EL (cell line): ENCODE measurements around the gene FIGNL2.

Source experiments
- DNase-seq: peaks from one replicate; pipeline ENCODE4 v3.0.0-alpha.2; 2016

FIGNL2 gene

DNA sequence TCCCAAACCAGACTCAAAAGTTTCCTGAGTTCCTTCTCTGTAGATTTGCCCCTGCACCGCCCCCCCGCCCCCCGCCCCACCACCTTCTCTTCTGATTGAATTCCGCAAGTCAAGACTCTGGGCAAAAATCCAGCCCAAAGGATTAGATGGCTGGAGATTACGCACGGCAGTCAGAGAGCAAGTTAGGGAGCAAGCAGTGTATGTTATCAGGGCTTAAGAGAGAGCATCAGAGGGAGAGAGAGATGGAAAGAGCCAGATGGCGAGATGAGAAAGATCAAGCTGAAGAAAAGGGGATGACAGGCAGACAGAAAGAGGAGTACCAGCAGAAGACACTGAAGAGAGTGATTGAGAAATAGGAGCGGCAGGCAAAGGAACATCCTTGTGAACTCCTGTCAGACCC, 25.5 kb upstream of the FIGNL2 start:
- DNase-seq, result no peak

- DNase-seq, result no peak
These were observed 24.9 kb upstream of the FIGNL2 start for GRCh38 chr12:51873251-51873994.

GRCh38 chr12:51872689-51872981, 24.1 kb upstream of the FIGNL2 start:
- no peak for DNase-seq

- no peak for DNase-seq
These were observed 23.6 kb upstream of the FIGNL2 start for GRCh38 chr12:51871918-51872688.

DNA sequence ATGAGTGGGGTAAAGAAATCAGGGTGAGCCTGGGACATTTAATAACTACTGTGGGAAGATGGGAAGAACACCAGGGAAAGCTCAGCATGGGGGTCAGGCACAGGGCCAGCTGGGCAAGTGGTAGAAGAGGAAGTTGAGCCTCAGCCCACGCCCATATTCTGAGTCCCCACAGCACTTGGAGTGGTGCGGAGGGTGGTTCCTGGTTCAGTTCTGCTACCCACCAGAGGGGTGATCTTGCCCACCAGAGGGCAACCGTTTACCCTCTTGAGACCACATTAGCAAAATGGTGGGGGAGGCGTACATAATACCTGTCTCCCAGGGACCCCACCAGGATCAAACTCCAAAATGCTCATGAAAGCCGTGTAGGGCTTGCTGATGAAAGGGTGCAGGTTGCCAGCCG, 22.6 kb upstream of the FIGNL2 start:
- DNase-seq, result no peak

DNA sequence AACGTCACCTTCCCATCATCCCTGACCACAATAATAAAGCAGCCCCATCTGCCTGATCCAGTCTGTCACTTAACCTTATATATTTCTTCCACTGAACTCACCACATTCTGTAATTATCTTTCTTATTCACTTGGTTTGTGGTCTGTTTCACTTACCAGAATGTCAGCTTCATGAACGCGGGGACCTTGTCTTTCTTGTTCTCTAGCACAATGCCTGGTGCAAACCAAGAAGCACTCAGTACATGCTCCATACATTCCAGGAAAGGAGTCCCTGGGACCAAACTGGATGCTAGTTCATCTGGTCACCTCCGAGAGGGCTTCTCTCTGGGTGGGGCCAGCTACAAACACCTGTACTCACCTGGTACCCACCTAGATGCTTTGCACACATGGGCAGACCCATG, 22.0 kb upstream of the FIGNL2 start:
- no peak for DNase-seq

- no peak for DNase-seq
These were observed 21.4 kb upstream of the FIGNL2 start for GRCh38 chr12:51869931-51870330.

DNA sequence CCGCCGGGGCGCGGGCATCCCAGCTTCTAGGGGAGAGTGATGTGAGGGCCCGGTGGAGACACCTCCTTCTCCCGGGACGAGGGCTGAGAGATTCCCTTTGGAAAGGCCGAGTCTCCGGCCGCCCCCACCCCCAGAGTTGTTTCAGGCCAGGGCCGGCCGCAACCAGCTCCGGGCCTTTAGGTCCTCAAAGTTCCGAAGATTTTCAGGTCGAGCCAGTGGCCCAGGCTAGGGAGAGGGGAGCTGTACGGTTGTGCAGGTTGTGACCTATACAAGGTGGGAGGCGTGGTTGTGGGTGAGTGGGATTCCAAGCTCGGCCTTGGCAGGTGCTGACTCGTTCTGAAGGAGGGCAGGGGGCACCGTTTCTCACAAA, 21.0 kb upstream of the FIGNL2 start:
- DNase-seq, result no peak

GRCh38 chr12:51868821-51869495, 20.4 kb upstream of the FIGNL2 start:
- DNase-seq, result peak; percentile 37

- DNase-seq, result no peak
These were observed 19.4 kb upstream of the FIGNL2 start for GRCh38 chr12:51867796-51868428.

- DNase-seq, result no peak
These were observed 18.9 kb upstream of the FIGNL2 start for GRCh38 chr12:51867371-51867770.

DNA sequence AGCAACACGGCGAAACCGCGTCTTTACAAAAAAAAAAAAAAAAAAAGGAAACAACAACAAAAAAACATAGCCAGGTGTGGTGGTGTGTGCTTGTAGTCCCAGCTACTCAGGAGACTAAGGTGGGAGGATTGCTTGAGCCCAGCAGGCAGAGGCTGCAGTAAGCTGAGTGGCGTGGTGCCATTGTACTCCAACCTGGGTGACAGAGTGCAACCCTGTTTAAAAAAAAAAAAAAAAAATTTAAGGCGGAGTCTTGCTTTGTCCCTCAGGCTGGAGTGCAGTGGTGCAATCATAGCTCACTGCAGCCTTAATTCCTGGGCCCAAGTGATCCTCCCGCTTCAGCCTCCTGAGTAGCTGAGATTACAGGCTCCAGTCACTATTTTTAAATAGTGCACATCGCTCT, 18.2 kb upstream of the FIGNL2 start:
- no peak for DNase-seq

GRCh38 chr12:51866324-51866723, 17.8 kb upstream of the FIGNL2 start:
- DNase-seq, result no peak

DNA sequence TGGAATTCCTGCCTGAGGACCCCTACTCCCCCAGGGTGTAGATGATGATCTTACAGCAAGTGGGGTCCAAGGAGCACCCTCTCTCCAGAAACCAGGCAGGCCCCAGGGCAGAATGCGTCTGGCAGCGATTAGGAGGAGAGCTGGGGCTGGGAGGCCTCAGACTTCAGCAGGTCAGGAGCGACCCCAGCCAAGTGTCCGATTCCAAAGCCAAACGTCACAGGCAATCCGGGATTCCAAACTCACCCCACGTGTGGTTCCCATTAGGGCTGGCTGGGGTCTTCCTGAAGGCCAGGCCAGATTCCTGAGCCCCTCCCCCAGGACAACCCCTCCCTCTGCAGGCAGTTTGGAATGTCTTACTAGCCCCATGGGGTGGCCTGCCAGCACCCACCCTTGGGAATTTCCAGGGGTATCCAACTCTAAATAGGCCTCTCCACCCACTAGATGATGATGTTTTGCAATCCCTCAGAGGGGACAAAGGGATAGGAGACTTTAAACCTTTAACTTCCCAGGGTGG, 17.3 kb upstream of the FIGNL2 start:
- no peak for DNase-seq

GRCh38 chr12:51864833-51865670, 16.5 kb upstream of the FIGNL2 start:
- DNase-seq, result no peak

DNA sequence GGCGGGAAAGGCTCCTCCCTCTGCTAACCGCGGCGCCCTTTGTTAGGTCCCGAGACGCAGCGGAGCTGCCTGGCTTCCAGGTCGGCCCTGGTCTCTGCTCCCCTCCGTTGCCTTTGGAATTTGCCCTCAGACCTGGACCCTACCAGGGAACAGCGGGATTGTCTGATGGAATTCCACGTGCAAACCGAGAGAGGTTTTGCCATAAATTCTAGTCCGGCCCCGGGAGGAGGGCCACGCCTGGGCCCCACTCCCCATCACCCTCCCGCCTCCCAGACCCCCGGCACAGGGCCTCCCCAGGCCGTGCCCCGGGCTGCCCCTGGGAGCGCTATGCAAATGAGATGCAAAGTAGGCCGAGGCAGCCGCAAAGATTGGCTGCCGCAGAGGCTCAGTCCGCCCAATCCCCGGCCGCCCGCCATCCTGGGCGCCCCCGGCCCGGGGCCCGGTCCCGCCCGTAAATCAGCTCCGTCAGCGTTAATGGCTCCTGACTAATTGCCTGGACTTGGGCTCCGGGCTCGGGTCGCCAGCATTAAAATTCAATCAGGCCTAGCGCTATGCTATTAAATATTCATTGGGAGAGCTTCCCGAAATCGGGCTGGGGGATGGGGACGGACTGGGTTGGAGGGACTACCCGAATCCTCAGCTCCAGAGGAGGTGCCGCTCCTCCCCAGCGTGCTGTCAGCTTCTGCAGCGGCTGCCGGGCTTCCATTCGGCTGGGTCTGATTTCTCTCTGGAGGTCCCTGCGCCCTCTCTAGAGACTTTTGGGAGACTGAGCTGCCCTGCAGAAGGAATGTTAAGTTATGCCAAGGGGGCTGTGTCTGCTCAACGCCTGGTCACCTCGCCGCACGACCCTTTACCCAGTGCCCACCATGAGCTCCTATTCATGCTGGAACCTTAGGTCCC, 15.7 kb upstream of the FIGNL2 start:
- DNase-seq, result no peak

DNA sequence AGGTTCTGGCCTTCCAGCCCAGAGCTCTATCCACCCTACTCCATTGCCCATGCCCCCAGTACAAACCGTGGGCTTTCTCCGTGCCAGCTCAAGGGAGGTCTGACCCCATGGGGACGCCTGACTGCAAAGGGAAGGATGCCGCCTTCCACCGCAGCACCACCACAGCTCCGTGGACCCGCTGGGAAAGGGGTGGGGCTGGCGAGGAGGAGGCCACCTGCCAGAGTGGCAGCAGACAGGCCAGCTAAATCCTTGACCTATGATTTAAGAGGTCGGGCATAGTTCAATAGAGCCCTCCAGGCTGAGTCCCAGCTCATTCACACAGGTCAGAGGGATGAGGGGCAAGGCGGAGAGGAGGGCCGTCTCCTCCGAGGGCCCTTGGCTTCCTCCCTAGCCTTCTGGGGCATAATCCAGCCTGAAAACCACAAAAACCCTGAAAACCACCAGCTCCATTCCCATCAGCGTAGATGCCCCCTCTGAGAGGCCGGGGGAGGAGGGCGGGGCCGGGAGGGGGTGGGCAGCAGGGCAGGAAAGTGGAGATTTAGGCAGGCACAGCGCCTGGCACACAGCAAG, 14.9 kb upstream of the FIGNL2 start:
- no peak for DNase-seq

GRCh38 chr12:51862947-51863346, 14.4 kb upstream of the FIGNL2 start:
- no peak for DNase-seq

DNA sequence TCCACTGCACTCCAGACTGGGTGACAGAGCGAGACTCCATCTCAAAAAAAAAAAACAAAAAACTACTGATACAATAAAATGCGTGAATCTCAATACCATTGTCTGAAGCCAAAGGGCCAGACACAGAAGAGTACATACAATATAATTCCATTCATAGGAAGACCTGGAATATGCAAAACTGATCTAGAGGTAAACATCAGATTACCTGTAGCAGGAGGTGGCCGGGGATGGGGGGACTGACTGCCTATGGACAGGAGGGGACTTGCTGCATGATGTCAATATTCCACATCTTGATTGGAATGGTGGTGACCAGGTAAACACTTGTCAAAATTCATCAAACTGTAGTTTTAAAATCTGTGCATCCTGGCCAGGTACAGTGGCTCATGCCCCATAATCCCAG, 12.5 kb upstream of the FIGNL2 start:
- no peak for DNase-seq

- peak; percentile 30 for DNase-seq
These were observed 7.3 kb upstream of the FIGNL2 start for GRCh38 chr12:51855586-51856428.
